ENCODE data around the gene KRT7.
"Not testable (repeated sequence)": the region's sequence is repeated elsewhere in the genome, so short reads cannot be mapped to it uniquely, and the experiment has no call there.

GRCh38 chr12:52286857-52287785, 54.1 kb downstream of the KRT7 start:
- TF ChIP-seq CTCF (IDR thresholded peaks at IDR 0.05; ENCODE audit: insufficient read depth, low read length, poor library complexity, severe bottlenecking); EZH2phosphoT487 (conservative IDR thresholded peaks at IDR 0.05; ENCODE audit: low read length): not testable (repeated sequence)
